GM23248 (cell line): ENCODE results near the gene EZH2. TPM values are rescaled to one million over a fixed set of nuclear protein-coding genes. Genes with fewer than 3 reads are reported as not detected.

Experiments
- DNase-seq: peaks from one replicate; pipeline ENCODE4 v3.0.0-alpha.2; 2015
- H2AFZ ChIP-seq: fragments of 200-600 bp; sonication (generic); 2 replicates; pipeline ENCODE4 v1.6.1; 2016; ENCODE audit warnings: antibody characterized with exemption
- H3F3A ChIP-seq: fragments of 200-600 bp; sonication (generic); 2 replicates; pipeline ENCODE4 v1.6.1; 2016; ENCODE audit warnings: mild to moderate bottlenecking, antibody characterized with exemption, mixed run types; ENCODE audit not compliant: insufficient read depth
- H3K27ac ChIP-seq: fragments of 200-600 bp; sonication (generic); 2 replicates; pipeline ENCODE4 v1.5.1; 2016; ENCODE audit warnings: mild to moderate bottlenecking
- H3K27me3 ChIP-seq: fragments of 200-600 bp; sonication (generic); replicated peaks from 2 replicates; pipeline ENCODE4 v1.6.1; 2016; ENCODE audit warnings: mild to moderate bottlenecking; ENCODE audit not compliant: insufficient read depth
- H3K36me3 ChIP-seq: fragments of 200-600 bp; sonication (generic); 2 replicates; pipeline ENCODE4 v1.6.1; 2016; ENCODE audit warnings: low read depth, mild to moderate bottlenecking
- H3K4me1 ChIP-seq: fragments of 200-600 bp; sonication (generic); 2 replicates; pipeline ENCODE4 v1.6.1; 2016; ENCODE audit warnings: mild to moderate bottlenecking; ENCODE audit not compliant: insufficient read depth
- H3K4me2 ChIP-seq: fragments of 200-600 bp; sonication (generic); one replicate; pipeline ENCODE4 v1.6.1; 2016; ENCODE audit warnings: mild to moderate bottlenecking; ENCODE audit not compliant: unreplicated experiment
- H3K4me3 ChIP-seq: fragments of 200-600 bp; sonication (generic); 2 replicates; pipeline ENCODE4 v1.5.1; 2016; ENCODE audit warnings: mild to moderate bottlenecking
- H3K79me2 ChIP-seq: fragments of 200-600 bp; sonication (generic); 2 replicates; pipeline ENCODE4 v1.6.1; 2016; ENCODE audit warnings: mild to moderate bottlenecking; ENCODE audit not compliant: insufficient read depth
- H3K9ac ChIP-seq: fragments of 200-600 bp; sonication (generic); 2 replicates; pipeline ENCODE4 v1.6.1; 2016; ENCODE audit warnings: mild to moderate bottlenecking
- H3K9me2 ChIP-seq: fragments of 200-600 bp; sonication (generic); 2 replicates; pipeline ENCODE4 v1.6.1; 2016; ENCODE audit warnings: mixed run types, mild to moderate bottlenecking, moderate library complexity; ENCODE audit not compliant: insufficient read depth
- H3K9me3 ChIP-seq: fragments of 200-600 bp; sonication (generic); one replicate; pipeline ENCODE4 v1.6.1; 2017; ENCODE audit warnings: low read depth
- H4K20me1 ChIP-seq: fragments of 200-600 bp; sonication (generic); 2 replicates; pipeline ENCODE4 v1.6.0; 2016; ENCODE audit not compliant: insufficient read depth
- EZH2 ChIP-seq: fragments of 200-600 bp; sonication (generic); IDR thresholded peaks from 2 replicates; pipeline ENCODE4 v1.6.1; 2018; ENCODE audit warnings: antibody characterized with exemption, mild to moderate bottlenecking; ENCODE audit not compliant: insufficient read depth, poor library complexity, severe bottlenecking
- EZH2phosphoT487 ChIP-seq: fragments of 200-600 bp; sonication (generic); IDR thresholded peaks from 2 replicates; pipeline ENCODE4 v1.6.1; 2018; ENCODE audit warnings: antibody characterized with exemption, moderate library complexity, mild to moderate bottlenecking, low read depth; ENCODE audit not compliant: insufficient read depth
- WGBS, 2 experiments: methylation state at CpG; one replicate each; pipeline ENCODE4 v1.1.6; 2015 to 2017; ENCODE audit warnings: low lambda C conversion rate in 2 of 2, low coverage in 1 of 2; ENCODE audit errors: missing lambda C conversion rate in 2 of 2; 5-methylcytosine and 5-hydroxymethylcytosine counted together
- in situ Hi-C: fragments of 300-500 bp; cut with MboI; formaldehyde crosslinking; loops from 2 replicates; pipeline ENCODE4 v1.15.0; 2020
- polyA plus RNA-seq: library from polyadenylated mRNA; unstranded; fragments of >200 nt; fragmentation: Nextera tagmentation; extraction: Ambion mirVana; gene quantifications from 2 replicates; pipeline ENCODE4 v1.2.1, GENCODE V29; 2016
- total RNA-seq: library from RNA; depleted of rRNA; stranded (reverse); fragments of >200 nt; shearing (Covaris generic); gene quantifications from 2 replicates; pipeline ENCODE4 v1.2.3, GENCODE V29; 2014

EZH2 gene
- total and polyA plus RNA-seq, 2 experiments from 2014 or later = 7.6 to 9.6 TPM

GRCh38 chr7:148867596-148868377 is 16.3 kb downstream of the EZH2 start:
- peaks cover 100% of the 10 kb centered on the region for H3K79me2 ChIP-seq
- no peaks in the 10 kb centered on the region for H3K9me2 ChIP-seq
- H3K9me3 ChIP-seq = no peaks in the 10 kb centered on the region
- H3K4me2 ChIP-seq = no peak overlapping the region
- H3K36me3 ChIP-seq = no peaks in the 10 kb centered on the region
- H4K20me1 ChIP-seq = no peaks in the 10 kb centered on the region
- H3K4me1 ChIP-seq = no peaks in the 10 kb centered on the region
- no peak overlapping the region for H3K4me3 ChIP-seq
- in situ Hi-C loops = no loop called here
- no peak overlapping the region for H3K9ac ChIP-seq
- H3K27ac ChIP-seq = no peak overlapping the region
- no peak overlapping the region for H2AFZ ChIP-seq
- no peaks in the 10 kb centered on the region for H3K27me3 ChIP-seq
- WGBS, 2 experiments = 75 to 89% methylated on average over 3 of the region's 3 CpGs
- H3F3A ChIP-seq = no peaks in the 10 kb centered on the region
- no peak for DNase-seq
- TF ChIP-seq EZH2phosphoT487 (no peak), EZH2 (no peak)

- in situ Hi-C loops = no loop called here
- 91 to 100% methylated on average over 4 to 6 of the region's 6 CpGs for WGBS, 2 experiments
- TF ChIP-seq EZH2phosphoT487 (no peak), EZH2 (no peak)
Observed at GRCh38 chr7:148866362-148866761, 17.7 kb downstream of the EZH2 start.

GRCh38 chr7:148865283-148865682 is 18.8 kb downstream of the EZH2 start:
- Histone ChIP-seq H4K20me1 (no peaks in the 10 kb centered on the region), H3K79me2 (peaks cover 100% of the 10 kb centered on the region), H3K4me1 (peaks cover 7% of the 10 kb centered on the region; the same call in 1 of the 2 replicates), H3K27me3 (no peaks in the 10 kb centered on the region), H2AFZ (no peak overlapping the region), H3K27ac (no peak overlapping the region), H3K4me3 (no peak overlapping the region), H3K9me3 (no peaks in the 10 kb centered on the region), H3K9ac (no peak overlapping the region), H3K4me2 (no peak overlapping the region), H3K36me3 (no peaks in the 10 kb centered on the region), H3K9me2 (no peaks in the 10 kb centered on the region), H3F3A (0 out of 2 replicates have a peak, but pooled peaks cover 4% of the 10 kb centered on the region)
- TF ChIP-seq EZH2phosphoT487 (no peak), EZH2 (no peak)
- WGBS, 2 experiments = 72 to 91% methylated on average over 2 of the region's 2 CpGs
- DNase-seq = no peak
- in situ Hi-C loops = no loop called here

More at GRCh38 chr7:148866362-148866761, 17.7 kb downstream of the EZH2 start:
- peaks cover 7% of the 10 kb centered on the region; the same call in 1 of the 2 replicates for H3K4me1 ChIP-seq
- H3K9me3 ChIP-seq = no peaks in the 10 kb centered on the region
- H3K27me3 ChIP-seq = no peaks in the 10 kb centered on the region
- H3K9me2 ChIP-seq = no peaks in the 10 kb centered on the region
- no peak for DNase-seq
- no peaks in the 10 kb centered on the region for H3K36me3 ChIP-seq
- H3K4me3 ChIP-seq = no peak overlapping the region
- H3K9ac ChIP-seq = no peak overlapping the region
- no peak overlapping the region for H3K27ac ChIP-seq
- 0 out of 2 replicates have a peak, but pooled peaks cover 4% of the 10 kb centered on the region for H3F3A ChIP-seq
- no peak overlapping the region for H2AFZ ChIP-seq
- H3K4me2 ChIP-seq = no peak overlapping the region
- no peaks in the 10 kb centered on the region for H4K20me1 ChIP-seq
- peaks cover 100% of the 10 kb centered on the region for H3K79me2 ChIP-seq

- no peak overlapping the region for H3K9ac ChIP-seq
- H3K27ac ChIP-seq = no peak overlapping the region
- H3K4me1 ChIP-seq = peaks cover 7% of the 10 kb centered on the region; the same call in 1 of the 2 replicates
- H2AFZ ChIP-seq = no peak overlapping the region
- in situ Hi-C loops = no loop called here
- no peaks in the 10 kb centered on the region for H3K9me2 ChIP-seq
- DNase-seq = no peak
- H3F3A ChIP-seq = 0 out of 2 replicates have a peak, but pooled peaks cover 4% of the 10 kb centered on the region
- no peak overlapping the region for H3K4me2 ChIP-seq
- WGBS, 2 experiments = 55 to 73% methylated on average over 2 of the region's 2 CpGs
- peaks cover 100% of the 10 kb centered on the region for H3K79me2 ChIP-seq
- H3K4me3 ChIP-seq = no peak overlapping the region
- no peaks in the 10 kb centered on the region for H4K20me1 ChIP-seq
- H3K36me3 ChIP-seq = no peaks in the 10 kb centered on the region
- H3K27me3 ChIP-seq = no peaks in the 10 kb centered on the region
- H3K9me3 ChIP-seq = no peaks in the 10 kb centered on the region
- TF ChIP-seq EZH2 = no peak
Observed at GRCh38 chr7:148863324-148863723, 20.8 kb downstream of the EZH2 start.
